GM10266 (cell line): ENCODE results near the gene TLE6.

Experiments
- DNase-seq: peaks from one replicate; pipeline ENCODE4 v3.0.0; 2012; ENCODE audit errors: extremely low spot score
- TF ChIP-seq, protein P1 (sequence below): IDR thresholded peaks from 2 replicates; pipeline ENCODE4 v1.5.1; 2012; ENCODE audit warnings: mild to moderate bottlenecking, low read depth; ENCODE audit not compliant: control insufficient read depth, insufficient read depth; ENCODE audit errors: missing control alignments

The TLE6 gene

DNA sequence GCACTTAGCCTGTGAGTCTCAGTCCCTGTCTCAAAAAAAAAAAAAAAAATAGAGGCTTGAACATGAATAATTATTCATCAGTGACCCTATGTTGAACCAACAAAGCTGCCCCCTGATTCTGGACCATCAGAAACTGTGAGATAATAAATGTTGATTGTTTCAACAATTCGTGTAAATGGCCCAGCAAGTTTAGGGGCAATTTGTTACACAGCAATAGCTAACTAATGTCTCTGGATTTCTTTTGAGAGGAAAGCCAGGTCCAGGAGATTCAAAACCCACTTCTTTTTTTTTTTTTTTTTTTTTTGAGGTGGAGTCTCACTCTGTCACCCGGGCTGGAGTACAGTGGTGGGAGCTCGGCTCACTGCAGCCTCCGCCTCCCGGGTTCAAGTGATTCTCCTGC is 12.5 kb upstream of the TLE6 start:
- DNase-seq = no peak
- TF ChIP-seq, protein P1, sequence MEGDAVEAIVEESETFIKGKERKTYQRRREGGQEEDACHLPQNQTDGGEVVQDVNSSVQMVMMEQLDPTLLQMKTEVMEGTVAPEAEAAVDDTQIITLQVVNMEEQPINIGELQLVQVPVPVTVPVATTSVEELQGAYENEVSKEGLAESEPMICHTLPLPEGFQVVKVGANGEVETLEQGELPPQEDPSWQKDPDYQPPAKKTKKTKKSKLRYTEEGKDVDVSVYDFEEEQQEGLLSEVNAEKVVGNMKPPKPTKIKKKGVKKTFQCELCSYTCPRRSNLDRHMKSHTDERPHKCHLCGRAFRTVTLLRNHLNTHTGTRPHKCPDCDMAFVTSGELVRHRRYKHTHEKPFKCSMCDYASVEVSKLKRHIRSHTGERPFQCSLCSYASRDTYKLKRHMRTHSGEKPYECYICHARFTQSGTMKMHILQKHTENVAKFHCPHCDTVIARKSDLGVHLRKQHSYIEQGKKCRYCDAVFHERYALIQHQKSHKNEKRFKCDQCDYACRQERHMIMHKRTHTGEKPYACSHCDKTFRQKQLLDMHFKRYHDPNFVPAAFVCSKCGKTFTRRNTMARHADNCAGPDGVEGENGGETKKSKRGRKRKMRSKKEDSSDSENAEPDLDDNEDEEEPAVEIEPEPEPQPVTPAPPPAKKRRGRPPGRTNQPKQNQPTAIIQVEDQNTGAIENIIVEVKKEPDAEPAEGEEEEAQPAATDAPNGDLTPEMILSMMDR = no peak

DNA sequence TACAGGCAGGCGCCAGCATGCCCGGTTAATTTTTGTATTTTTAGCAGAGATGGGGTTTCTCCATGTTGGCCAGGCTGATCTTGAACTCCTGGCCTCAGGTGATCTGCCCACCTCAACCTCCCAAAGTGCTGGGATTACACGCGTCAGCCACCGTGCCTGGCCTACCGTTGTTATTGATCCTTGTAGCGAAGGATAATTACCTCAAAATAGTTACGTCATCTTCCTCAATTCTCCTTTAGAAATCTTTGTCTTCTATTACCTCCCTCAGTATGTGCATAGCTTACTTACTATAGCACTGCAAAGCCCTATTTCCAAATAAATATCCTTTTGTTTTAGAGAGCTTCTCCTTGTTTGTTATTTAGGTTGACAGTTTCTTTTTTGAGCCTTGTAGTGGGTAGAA is 9.4 kb upstream of the TLE6 start:
- TF ChIP-seq, protein P1 = no peak
- DNase-seq = no peak

DNA sequence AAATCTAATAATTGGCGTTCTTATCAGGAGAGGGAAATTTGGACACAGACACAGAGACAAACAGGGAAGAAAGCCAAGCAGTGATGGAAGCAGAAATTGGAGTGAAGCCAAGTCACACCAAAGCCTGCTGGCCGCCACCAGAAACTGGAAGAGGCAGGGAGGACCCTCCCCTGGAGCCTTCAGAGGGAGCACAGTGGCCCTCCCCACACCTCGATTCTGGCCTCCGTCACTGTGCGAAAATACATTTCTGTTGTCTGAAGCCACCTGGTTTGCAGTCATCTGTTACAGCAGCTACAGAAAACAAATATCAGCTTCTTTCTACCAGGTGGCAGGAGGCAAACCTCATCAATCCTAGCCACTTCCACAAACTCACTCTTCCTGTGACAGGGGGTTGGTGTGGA is 8.3 kb upstream of the TLE6 start:
- TF ChIP-seq, protein P1 = no peak
- no peak for DNase-seq

DNA sequence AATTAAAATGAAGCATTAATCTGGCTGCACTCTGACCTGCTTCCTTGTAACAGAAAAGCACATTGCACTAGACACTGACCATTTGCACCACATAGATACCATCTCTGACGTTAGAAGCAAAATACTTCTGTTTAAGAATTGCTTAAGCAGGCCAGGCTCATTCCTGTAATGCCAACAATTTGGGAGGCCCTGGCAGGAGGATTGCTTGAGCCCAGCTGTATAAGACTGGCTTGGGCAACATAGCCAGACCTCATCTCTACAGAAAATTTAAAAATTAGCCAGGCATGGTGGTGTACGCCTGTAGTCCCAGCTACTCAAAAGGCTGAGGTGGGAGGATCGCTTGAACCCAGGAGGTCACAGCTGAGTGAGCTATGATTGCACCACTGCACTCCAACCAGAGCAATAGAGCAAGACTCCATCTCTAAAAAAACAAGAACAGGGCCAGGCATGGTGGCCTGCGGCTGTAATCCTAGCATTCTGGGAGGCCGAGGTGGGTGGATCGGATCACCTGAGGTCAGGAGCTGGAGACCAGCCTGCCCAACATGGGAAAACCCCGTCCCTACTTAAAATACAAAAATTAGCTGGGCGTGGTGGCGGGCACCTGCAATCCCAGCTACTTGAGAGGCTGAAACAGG is 7.0 kb upstream of the TLE6 start:
- DNase-seq = no peak
- TF ChIP-seq, protein P1 = no peak

DNA sequence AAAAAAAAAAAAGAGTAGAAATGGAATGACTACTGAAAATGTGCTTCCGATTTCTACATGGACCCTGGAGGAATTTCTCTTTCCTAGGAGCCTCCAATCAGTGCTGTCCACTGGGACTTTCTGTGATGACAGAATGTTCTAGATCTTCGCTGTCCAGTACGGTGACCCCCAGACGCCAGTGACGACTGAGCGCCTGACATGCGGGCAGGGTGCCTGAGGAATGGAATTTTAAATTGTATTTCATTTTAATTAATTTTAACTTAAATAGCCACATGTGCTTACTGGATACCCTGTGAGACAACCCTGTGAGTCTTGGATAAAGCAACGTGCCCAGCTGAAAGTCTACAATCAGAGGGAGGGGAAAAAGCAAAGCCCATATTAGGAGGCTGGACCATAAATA is 4.1 kb upstream of the TLE6 start:
- TF ChIP-seq, protein P1 = no peak
- no peak for DNase-seq

DNA sequence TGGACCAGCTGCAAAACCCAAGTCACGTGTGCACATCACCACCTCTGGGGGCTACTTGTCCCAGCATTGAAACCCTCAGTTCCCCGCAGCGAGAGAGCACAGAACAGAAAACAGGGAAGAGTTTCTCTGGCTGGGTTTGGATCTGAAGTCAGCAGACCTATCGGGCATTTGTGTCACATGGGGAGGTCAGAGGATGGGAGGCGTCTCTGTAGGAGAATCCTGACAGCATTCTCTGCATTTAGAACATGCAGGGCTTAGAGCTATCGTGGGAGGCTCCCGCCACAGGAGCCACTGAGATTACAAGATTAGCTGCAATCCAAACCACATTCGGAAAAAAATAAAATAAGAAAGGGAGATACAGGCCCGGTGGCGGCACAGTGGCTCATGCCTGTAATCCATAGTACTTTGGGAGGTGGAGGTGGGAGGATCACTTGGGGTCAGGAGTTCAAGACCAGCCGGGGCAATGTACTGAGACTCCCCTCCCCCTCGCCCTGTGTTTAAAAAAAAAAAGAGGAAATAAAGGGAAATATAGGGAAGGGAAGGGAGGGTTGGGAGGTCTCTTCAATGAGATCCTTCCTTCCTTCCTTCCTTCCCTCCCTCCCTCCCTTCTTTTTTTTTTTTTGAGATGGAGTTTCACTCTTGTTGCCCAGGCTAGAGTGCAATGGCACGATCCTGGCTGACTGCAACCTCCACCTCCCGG is 2.9 kb upstream of the TLE6 start:
- DNase-seq = no peak
- TF ChIP-seq, protein P1 = no peak

DNA sequence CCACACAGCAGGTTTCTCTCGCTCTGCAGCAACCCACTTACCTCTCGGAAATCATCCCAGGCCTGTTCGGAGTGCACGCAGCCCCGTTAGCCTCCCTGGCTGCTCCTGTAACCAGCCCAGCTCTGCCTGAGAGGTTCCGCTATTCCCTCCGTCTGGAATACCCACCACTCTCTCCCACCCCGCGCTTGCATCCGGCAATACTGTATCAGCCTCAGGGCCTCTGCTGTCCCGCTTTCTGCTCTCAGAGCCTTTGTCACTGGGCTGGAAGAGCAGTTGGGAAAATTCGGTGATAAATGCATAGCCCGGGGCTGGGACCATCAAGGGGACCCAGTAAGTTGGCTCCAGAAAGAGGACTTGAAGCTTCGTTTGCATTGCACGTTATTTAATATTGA is 759 bp upstream of the TLE6 start:
- no peak for DNase-seq
- TF ChIP-seq, protein P1 = no peak
